DOHH2 (cell line): ENCODE data around the gene MRPL43.

Source experiments
- H3F3A ChIP-seq: fragments of 200-600 bp; sonication (generic), shearing (Covaris generic); 2 replicates; pipeline ENCODE4 v1.6.0; 2016; ENCODE audit warnings: antibody characterized with exemption, mild to moderate bottlenecking; ENCODE audit not compliant: control insufficient read depth, insufficient read depth
- H3K27ac ChIP-seq: fragments of 200-600 bp; sonication (generic); 2 replicates; pipeline ENCODE4 v1.5.1; 2014; ENCODE audit warnings: low read depth, mild to moderate bottlenecking, low read length, moderate library complexity
- H3K27me3 ChIP-seq: fragments of 200-600 bp; sonication (generic); 2 replicates; pipeline ENCODE4 v1.6.1; 2014; ENCODE audit warnings: mild to moderate bottlenecking, low read length, mixed read lengths; ENCODE audit not compliant: control insufficient read depth
- H3K36me3 ChIP-seq: fragments of 200-600 bp; sonication (generic); 2 replicates; pipeline ENCODE4 v1.6.1; 2014; ENCODE audit warnings: mild to moderate bottlenecking, low read length, moderate library complexity, mixed read lengths; ENCODE audit not compliant: control insufficient read depth
- H3K4me1 ChIP-seq: fragments of 200-600 bp; sonication (generic); 2 replicates; pipeline ENCODE4 v1.6.1; 2014; ENCODE audit warnings: mild to moderate bottlenecking, low read length, mixed read lengths; ENCODE audit not compliant: control insufficient read depth
- H3K4me2 ChIP-seq: fragments of 200-600 bp; sonication (generic); 2 replicates; pipeline ENCODE4 v1.6.0; 2014; ENCODE audit warnings: mild to moderate bottlenecking, low read length, moderate library complexity
- H3K4me3 ChIP-seq: fragments of 200-600 bp; sonication (generic); 2 replicates; pipeline ENCODE4 v1.5.1; 2014; ENCODE audit warnings: mild to moderate bottlenecking, low read length, mixed read lengths
- H3K79me2 ChIP-seq: fragments of 200-600 bp; sonication (generic); 2 replicates; pipeline ENCODE4 v1.6.1; 2014; ENCODE audit warnings: mild to moderate bottlenecking, low read length, mixed read lengths; ENCODE audit not compliant: control insufficient read depth
- H3K9me2 ChIP-seq: fragments of 200-600 bp; sonication (generic); replicated peaks from 2 replicates; pipeline ENCODE4 v1.6.1; 2014; ENCODE audit warnings: mild to moderate bottlenecking, low read length, mixed read lengths; ENCODE audit not compliant: control insufficient read depth
- H3K9me3 ChIP-seq: fragments of 200-600 bp; sonication (generic); 2 replicates; pipeline ENCODE4 v1.6.1; 2014; ENCODE audit warnings: antibody characterized with exemption, low read length, mixed read lengths; ENCODE audit not compliant: control insufficient read depth, insufficient read depth
- H4K20me1 ChIP-seq: fragments of 200-600 bp; sonication (generic); 2 replicates; pipeline ENCODE4 v1.6.0; 2014; ENCODE audit warnings: low read depth, mild to moderate bottlenecking, antibody characterized with exemption, low read length, moderate library complexity; ENCODE audit not compliant: control insufficient read depth, insufficient read depth
- CTCF ChIP-seq: fragments of 200-600 bp; sonication (generic); IDR thresholded peaks from one replicate; pipeline ENCODE4 v1.5.1; 2014; ENCODE audit warnings: antibody characterized with exemption, mild to moderate bottlenecking, low read depth, low read length; ENCODE audit not compliant: poor library complexity, severe bottlenecking
- EZH2phosphoT487 ChIP-seq: fragments of 200-600 bp; sonication (generic); IDR thresholded peaks from 2 replicates; pipeline ENCODE4 v1.6.1; 2017; ENCODE audit warnings: borderline replicate concordance, mild to moderate bottlenecking, antibody characterized with exemption, low read length, moderate library complexity, mixed read lengths

MRPL43 gene

GRCh38 chr10:100989088-100989487, 1.8 kb upstream of the MRPL43 start:
- peak overlapping the region; percentile 84 for H3K4me2 ChIP-seq
- TF ChIP-seq CTCF (no peak), EZH2phosphoT487 (no peak)
- peaks cover 6% of the 10 kb centered on the region; the same call in 1 of the 2 replicates for H4K20me1 ChIP-seq
- peaks cover 28% of the 10 kb centered on the region for H3K4me1 ChIP-seq
- H3F3A ChIP-seq, result peaks cover 3% of the 10 kb centered on the region; the same call in 1 of the 2 replicates
- peak overlapping the region; percentile 82 for H3K4me3 ChIP-seq
- no peaks in the 10 kb centered on the region for H3K9me2 ChIP-seq
- no peaks in the 10 kb centered on the region for H3K9me3 ChIP-seq
- peaks cover 60% of the 10 kb centered on the region for H3K79me2 ChIP-seq
- no peak overlapping the region for H3K27ac ChIP-seq
- no peaks in the 10 kb centered on the region for H3K27me3 ChIP-seq
- H3K36me3 ChIP-seq, result peaks cover 52% of the 10 kb centered on the region

GRCh38 chr10:100988166-100988565, 869 bp upstream of the MRPL43 start:
- H3K9me3 ChIP-seq, result no peaks in the 10 kb centered on the region
- peaks cover 43% of the 10 kb centered on the region for H3K36me3 ChIP-seq
- no peaks in the 10 kb centered on the region for H3K9me2 ChIP-seq
- peak overlapping the region; percentile 82 for H3K4me3 ChIP-seq
- peak overlapping the region; percentile 84 for H3K4me2 ChIP-seq
- peaks cover 2% of the 10 kb centered on the region; the same call in 1 of the 2 replicates for H3F3A ChIP-seq
- H3K79me2 ChIP-seq, result peaks cover 60% of the 10 kb centered on the region
- H4K20me1 ChIP-seq, result peaks cover 6% of the 10 kb centered on the region; the same call in 1 of the 2 replicates
- H3K27ac ChIP-seq, result no peak overlapping the region
- peaks cover 28% of the 10 kb centered on the region for H3K4me1 ChIP-seq
- H3K27me3 ChIP-seq, result no peaks in the 10 kb centered on the region
- TF ChIP-seq CTCF (no peak), EZH2phosphoT487 (no peak)

GRCh38 chr10:100987685-100988049, 370 bp upstream of the MRPL43 start:
- Histone ChIP-seq H3K4me2 (peak overlapping the region; percentile 84), H3K27ac (peak overlapping the region; percentile 69), H3K79me2 (peaks cover 60% of the 10 kb centered on the region), H3K36me3 (peaks cover 40% of the 10 kb centered on the region), H4K20me1 (peaks cover 6% of the 10 kb centered on the region; the same call in 1 of the 2 replicates), H3K9me2 (no peaks in the 10 kb centered on the region), H3K9me3 (no peaks in the 10 kb centered on the region), H3F3A (no peaks in the 10 kb centered on the region), H3K4me1 (peaks cover 28% of the 10 kb centered on the region), H3K27me3 (no peaks in the 10 kb centered on the region), H3K4me3 (peak overlapping the region; percentile 82)
- TF ChIP-seq CTCF, result no peak
- TF ChIP-seq EZH2phosphoT487, result no peak
